A172 (cell line): ENCODE results near the gene NDST1. TPM values are rescaled to one million over a fixed set of nuclear protein-coding genes. Genes with fewer than 3 reads are reported as not detected.
"Not testable (repeated sequence)": the region's sequence is repeated elsewhere in the genome, so short reads cannot be mapped to it uniquely, and the experiment has no call there.

Source experiments
- DNase-seq: peaks from one replicate; pipeline ENCODE4 v3.0.0-alpha.2; 2015; ENCODE audit warnings: low spot score
- total RNA-seq: library from RNA; depleted of rRNA; stranded (reverse); fragments of >200 nt; shearing (Covaris generic); gene quantifications from 2 replicates; pipeline ENCODE4 v1.2.3, GENCODE V29; 2014

The NDST1 gene
- total RNA-seq, 1 experiment from 2014 or later, result 55.4 TPM

- DNase-seq, result no peak
These were observed 328 bp downstream of the NDST1 start for GRCh38 chr5:150508277-150508640.

GRCh38 chr5:150508828-150509227 is 897 bp downstream of the NDST1 start:
- no peak for DNase-seq

DNA sequence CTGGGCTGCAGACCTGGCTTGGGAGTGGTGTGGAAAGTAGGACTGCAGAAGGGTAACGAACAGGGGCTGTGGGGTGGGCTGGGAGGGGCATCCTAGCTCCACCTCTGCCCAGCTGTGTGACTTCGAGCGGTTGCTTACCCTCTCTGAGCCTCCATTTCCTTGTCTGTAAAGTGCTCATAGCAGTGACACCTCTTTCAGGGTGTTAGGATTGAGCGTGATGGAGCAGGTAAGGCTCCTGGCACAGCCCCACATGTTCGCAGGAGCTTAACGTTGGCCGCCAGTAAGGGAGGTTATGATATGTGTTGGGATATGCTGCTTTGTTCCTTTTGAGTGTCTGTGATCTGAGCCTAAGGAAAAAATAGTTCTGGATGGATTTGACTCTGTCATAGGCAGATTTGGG is 2.1 kb downstream of the NDST1 start:
- DNase-seq, result no peak

GRCh38 chr5:150510460-150511263 is 2.7 kb downstream of the NDST1 start:
- no peak for DNase-seq

GRCh38 chr5:150511578-150512367 is 3.8 kb downstream of the NDST1 start:
- peak; percentile 92 for DNase-seq

GRCh38 chr5:150512368-150512747 is 4.4 kb downstream of the NDST1 start:
- no peak for DNase-seq

DNA sequence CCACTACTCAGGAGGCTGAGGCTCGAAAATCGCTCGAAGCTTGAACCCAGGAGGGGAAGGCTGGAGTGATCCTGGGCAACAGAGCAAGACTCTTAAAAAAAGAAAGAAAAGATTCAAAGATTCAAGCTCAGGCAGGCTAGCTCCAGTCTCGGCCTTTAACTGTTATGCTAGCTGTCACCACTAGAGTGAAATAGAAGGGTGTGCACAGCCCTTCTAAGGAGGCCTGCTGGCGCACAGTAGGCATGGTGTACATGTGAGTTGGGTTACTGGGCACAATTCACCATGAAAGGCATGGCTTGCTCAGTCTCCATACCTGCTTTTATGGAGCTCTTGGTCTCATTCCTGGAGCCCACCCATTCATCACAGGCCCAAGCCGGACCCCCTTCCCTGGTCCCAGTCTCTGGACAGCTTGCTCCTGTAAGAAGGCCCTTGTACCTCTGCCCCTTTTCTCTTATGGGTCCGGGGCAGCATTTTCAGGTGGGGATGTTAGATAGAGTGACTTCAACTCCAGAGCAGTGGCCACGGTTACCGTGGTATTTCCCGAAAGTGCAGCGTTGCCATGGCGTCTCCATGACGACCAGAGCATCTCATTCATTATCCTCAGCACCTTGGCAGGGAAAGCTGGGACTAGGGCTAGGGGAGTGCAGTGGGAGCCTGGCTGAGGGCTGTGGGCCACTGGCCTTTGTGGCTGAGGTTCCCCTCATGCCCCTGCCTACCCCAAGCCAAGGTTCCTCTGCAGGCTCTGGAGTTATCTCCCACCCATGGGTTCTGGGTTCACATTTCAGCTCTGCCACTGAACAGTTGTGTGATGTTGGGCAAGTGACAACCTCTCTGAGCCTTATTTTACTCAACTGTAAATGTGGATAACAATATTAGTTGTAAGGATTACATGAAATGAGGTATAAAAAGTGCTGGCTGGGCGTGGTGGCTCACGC is 5.7 kb downstream of the NDST1 start:
- DNase-seq, result peak; percentile 48

- peak; percentile 89 for DNase-seq
These were observed 6.8 kb downstream of the NDST1 start for GRCh38 chr5:150514708-150515211.

DNA sequence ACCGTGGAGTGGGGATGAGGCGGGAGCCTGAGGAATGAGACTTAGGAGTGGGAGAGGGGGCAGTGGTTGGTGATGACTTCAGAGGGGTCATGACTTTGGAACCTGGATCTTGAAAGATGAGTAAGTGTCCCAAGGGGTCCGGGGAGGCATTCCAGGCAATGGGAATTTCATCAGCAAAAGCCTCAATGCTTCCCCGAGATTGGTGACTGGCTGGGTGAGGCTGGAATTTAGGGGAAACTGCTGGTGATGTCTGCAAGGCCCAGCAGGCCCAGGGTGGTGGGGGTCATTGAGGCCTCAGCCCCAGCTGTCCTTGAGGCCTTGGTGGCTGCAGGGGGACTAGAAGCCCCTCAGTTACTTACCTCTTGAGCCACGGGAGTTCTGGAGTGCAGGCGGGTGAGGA is 7.5 kb downstream of the NDST1 start:
- DNase-seq, result peak; percentile 83

- peak; percentile 62 for DNase-seq
These were observed 8.1 kb downstream of the NDST1 start for GRCh38 chr5:150516011-150516410.

- DNase-seq, result peak; percentile 99
These were observed 9.6 kb downstream of the NDST1 start for GRCh38 chr5:150517272-150518152.

GRCh38 chr5:150518712-150519559 is 11.0 kb downstream of the NDST1 start:
- DNase-seq, result not testable (repeated sequence)

GRCh38 chr5:150519560-150519945 is 11.6 kb downstream of the NDST1 start:
- DNase-seq, result no peak

DNA sequence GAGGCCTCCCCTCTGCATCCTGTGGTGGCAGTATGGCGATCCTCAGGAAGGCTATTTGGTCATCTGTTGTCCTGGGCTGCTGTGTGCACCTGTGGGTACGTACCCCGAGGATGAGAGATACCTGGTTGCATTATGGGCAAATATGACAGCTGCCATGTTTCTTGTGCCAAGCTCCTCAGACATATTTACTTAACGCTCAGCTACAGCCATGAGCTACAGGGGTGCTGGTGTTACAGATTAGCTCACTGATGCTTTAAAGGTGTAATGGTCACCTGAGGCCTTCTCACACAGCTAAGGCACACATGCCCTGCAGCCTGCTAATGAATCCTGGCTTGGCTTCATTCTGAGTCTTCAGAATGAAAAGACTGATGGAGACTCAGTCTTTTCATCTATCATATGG is 12.0 kb downstream of the NDST1 start:
- no peak for DNase-seq

- no peak for DNase-seq
These were observed 13.0 kb downstream of the NDST1 start for GRCh38 chr5:150520747-150521521.

GRCh38 chr5:150521522-150521817 is 13.5 kb downstream of the NDST1 start:
- DNase-seq, result no peak

GRCh38 chr5:150521939-150522503 is 14.1 kb downstream of the NDST1 start:
- DNase-seq, result no peak

GRCh38 chr5:150522504-150523414 is 14.8 kb downstream of the NDST1 start:
- DNase-seq, result no peak
